OCI-LY1 (cell line): ENCODE data around the gene SOAT1.

Source experiments
- H2AFZ ChIP-seq: fragments of 200-600 bp; sonication (generic), shearing (Covaris generic); 2 replicates; pipeline ENCODE4 v1.6.0; 2014; ENCODE audit warnings: antibody characterized with exemption, mild to moderate bottlenecking, low read length
- H3F3A ChIP-seq: fragments of 200-600 bp; sonication (generic), shearing (Covaris generic); 2 replicates; pipeline ENCODE4 v1.6.0; 2014; ENCODE audit warnings: mild to moderate bottlenecking, antibody characterized with exemption, low read length, moderate library complexity; ENCODE audit not compliant: insufficient read depth
- H3K27ac ChIP-seq: fragments of 200-600 bp; sonication (generic); 2 replicates; pipeline ENCODE4 v1.5.1; 2014; ENCODE audit warnings: low read length, mixed run types, mild to moderate bottlenecking, low read depth; ENCODE audit not compliant: poor library complexity, severe bottlenecking
- H3K27me3 ChIP-seq: fragments of 200-600 bp; sonication (generic); 2 replicates; pipeline ENCODE4 v1.6.0; 2014; ENCODE audit warnings: antibody characterized with exemption, mild to moderate bottlenecking, low read length, moderate library complexity; ENCODE audit not compliant: insufficient read depth
- H3K36me3 ChIP-seq: fragments of 200-600 bp; sonication (generic); 2 replicates; pipeline ENCODE4 v1.6.1; 2014; ENCODE audit warnings: mild to moderate bottlenecking, antibody characterized with exemption, low read length, moderate library complexity, mixed read lengths; ENCODE audit not compliant: insufficient read depth
- H3K4me1 ChIP-seq: fragments of 200-600 bp; sonication (generic); 2 replicates; pipeline ENCODE4 v1.5.1; 2014; ENCODE audit warnings: mild to moderate bottlenecking, low read length, moderate library complexity; ENCODE audit not compliant: insufficient read depth, severe bottlenecking
- H3K4me2 ChIP-seq: fragments of 200-600 bp; sonication (generic), shearing (Covaris generic); 2 replicates; pipeline ENCODE4 v1.6.1; 2014; ENCODE audit warnings: low read length
- H3K4me3 ChIP-seq: fragments of 200-600 bp; sonication (generic); 2 replicates; pipeline ENCODE4 v1.5.1; 2014; ENCODE audit warnings: low read length, low read depth, mild to moderate bottlenecking, mixed read lengths; ENCODE audit not compliant: poor library complexity, severe bottlenecking
- H3K79me2 ChIP-seq: fragments of 200-600 bp; shearing (Covaris generic); 2 replicates; pipeline ENCODE4 v1.6.1; 2016; ENCODE audit warnings: mixed run types, low read length, mixed read lengths; ENCODE audit not compliant: insufficient read depth
- H3K9ac ChIP-seq: fragments of 200-600 bp; sonication (generic), shearing (Covaris generic); 2 replicates; pipeline ENCODE4 v1.6.1; 2014; ENCODE audit warnings: mild to moderate bottlenecking, low read length, mixed read lengths
- H3K9me2 ChIP-seq: fragments of 200-600 bp; sonication (generic), shearing (Covaris generic); 2 replicates; pipeline ENCODE4 v1.6.1; 2014; ENCODE audit warnings: low read depth, mild to moderate bottlenecking, low read length, mixed read lengths
- H3K9me3 ChIP-seq: fragments of 200-600 bp; shearing (Covaris generic); 2 replicates; pipeline ENCODE4 v1.6.1; 2014; ENCODE audit warnings: low read length, mixed read lengths
- H4K20me1 ChIP-seq: fragments of 200-600 bp; sonication (generic), shearing (Covaris generic); 2 replicates; pipeline ENCODE4 v1.6.0; 2016; ENCODE audit warnings: mild to moderate bottlenecking, low read length; ENCODE audit not compliant: insufficient read depth
- EZH2 ChIP-seq: fragments of 200-600 bp; sonication (generic), shearing (Covaris generic); IDR thresholded peaks from 2 replicates; pipeline ENCODE4 v1.8.0; 2017; ENCODE audit warnings: borderline replicate concordance, mixed run types, mild to moderate bottlenecking, antibody characterized with exemption, low read length, moderate library complexity, mixed read lengths
- TF ChIP-seq, protein P1 (sequence below): fragments of 200-600 bp; sonication (generic), shearing (Covaris generic); IDR thresholded peaks from 2 replicates; pipeline ENCODE4 v1.5.1; 2017; ENCODE audit warnings: mild to moderate bottlenecking, antibody characterized with exemption, low read length, moderate library complexity, mixed read lengths

SOAT1 gene

DNA sequence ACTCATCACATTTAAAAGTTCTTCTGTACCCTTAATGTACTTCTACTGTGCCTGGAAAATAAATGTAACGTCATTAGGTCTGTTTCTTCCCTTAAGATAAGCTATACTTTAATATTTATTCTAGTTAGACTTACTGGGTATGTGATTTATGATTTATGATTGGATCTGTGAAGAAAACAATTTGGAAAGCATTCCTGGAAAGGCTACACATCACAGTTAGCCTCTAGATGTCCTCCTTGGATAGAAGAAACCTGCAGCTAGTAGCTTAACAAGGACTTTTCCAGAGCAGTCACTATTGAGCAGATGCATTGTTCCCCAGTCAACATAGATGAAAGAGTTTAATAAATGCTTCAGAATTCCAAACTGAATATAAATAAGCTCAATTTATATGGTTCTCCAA is 41.9 kb upstream of the SOAT1 start:
- Histone ChIP-seq H3K27me3 (no peaks in the 10 kb centered on the region), H3K4me3 (no peak overlapping the region), H4K20me1 (no peaks in the 10 kb centered on the region), H3K4me2 (no peak overlapping the region), H3K9me3 (no peaks in the 10 kb centered on the region), H3K9ac (no peak overlapping the region), H3K9me2 (no peaks in the 10 kb centered on the region), H3K36me3 (no peaks in the 10 kb centered on the region), H3K27ac (no peak overlapping the region), H3F3A (no peaks in the 10 kb centered on the region), H2AFZ (no peak overlapping the region), H3K4me1 (no peaks in the 10 kb centered on the region), H3K79me2 (no peaks in the 10 kb centered on the region)
- no peak for TF ChIP-seq EZH2
- TF ChIP-seq, protein P1, sequence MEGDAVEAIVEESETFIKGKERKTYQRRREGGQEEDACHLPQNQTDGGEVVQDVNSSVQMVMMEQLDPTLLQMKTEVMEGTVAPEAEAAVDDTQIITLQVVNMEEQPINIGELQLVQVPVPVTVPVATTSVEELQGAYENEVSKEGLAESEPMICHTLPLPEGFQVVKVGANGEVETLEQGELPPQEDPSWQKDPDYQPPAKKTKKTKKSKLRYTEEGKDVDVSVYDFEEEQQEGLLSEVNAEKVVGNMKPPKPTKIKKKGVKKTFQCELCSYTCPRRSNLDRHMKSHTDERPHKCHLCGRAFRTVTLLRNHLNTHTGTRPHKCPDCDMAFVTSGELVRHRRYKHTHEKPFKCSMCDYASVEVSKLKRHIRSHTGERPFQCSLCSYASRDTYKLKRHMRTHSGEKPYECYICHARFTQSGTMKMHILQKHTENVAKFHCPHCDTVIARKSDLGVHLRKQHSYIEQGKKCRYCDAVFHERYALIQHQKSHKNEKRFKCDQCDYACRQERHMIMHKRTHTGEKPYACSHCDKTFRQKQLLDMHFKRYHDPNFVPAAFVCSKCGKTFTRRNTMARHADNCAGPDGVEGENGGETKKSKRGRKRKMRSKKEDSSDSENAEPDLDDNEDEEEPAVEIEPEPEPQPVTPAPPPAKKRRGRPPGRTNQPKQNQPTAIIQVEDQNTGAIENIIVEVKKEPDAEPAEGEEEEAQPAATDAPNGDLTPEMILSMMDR = peak; percentile 44

DNA sequence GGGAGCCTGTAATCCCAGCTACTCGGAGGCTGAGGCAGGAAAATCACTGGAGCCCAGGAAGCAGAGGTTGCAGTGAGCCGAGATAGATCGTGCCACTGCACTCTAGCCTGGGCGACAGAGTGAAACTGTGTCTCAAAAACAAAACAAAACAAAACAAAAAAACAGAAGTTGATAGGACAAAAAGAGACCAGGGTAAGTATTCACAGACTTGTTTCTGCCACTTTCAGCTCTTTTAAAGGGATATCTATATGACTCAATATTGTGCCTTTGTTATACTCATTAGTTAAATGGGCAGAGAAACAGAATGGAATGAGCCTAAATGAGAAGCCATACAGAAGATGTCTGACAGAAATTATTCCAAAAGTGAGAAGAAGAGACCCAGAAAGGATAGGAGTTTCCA is 41.0 kb upstream of the SOAT1 start:
- no peaks in the 10 kb centered on the region for H3K79me2 ChIP-seq
- no peaks in the 10 kb centered on the region for H3K9me3 ChIP-seq
- H3K9me2 ChIP-seq = no peaks in the 10 kb centered on the region
- no peaks in the 10 kb centered on the region for H3K4me1 ChIP-seq
- no peak overlapping the region for H3K4me3 ChIP-seq
- H3K4me2 ChIP-seq = no peak overlapping the region
- no peaks in the 10 kb centered on the region for H3K27me3 ChIP-seq
- TF ChIP-seq, protein P1 = no peak
- TF ChIP-seq EZH2 = no peak
- no peaks in the 10 kb centered on the region for H3F3A ChIP-seq
- H2AFZ ChIP-seq = no peak overlapping the region
- no peak overlapping the region for H3K9ac ChIP-seq
- H3K36me3 ChIP-seq = no peaks in the 10 kb centered on the region
- no peak overlapping the region for H3K27ac ChIP-seq
- H4K20me1 ChIP-seq = no peaks in the 10 kb centered on the region

DNA sequence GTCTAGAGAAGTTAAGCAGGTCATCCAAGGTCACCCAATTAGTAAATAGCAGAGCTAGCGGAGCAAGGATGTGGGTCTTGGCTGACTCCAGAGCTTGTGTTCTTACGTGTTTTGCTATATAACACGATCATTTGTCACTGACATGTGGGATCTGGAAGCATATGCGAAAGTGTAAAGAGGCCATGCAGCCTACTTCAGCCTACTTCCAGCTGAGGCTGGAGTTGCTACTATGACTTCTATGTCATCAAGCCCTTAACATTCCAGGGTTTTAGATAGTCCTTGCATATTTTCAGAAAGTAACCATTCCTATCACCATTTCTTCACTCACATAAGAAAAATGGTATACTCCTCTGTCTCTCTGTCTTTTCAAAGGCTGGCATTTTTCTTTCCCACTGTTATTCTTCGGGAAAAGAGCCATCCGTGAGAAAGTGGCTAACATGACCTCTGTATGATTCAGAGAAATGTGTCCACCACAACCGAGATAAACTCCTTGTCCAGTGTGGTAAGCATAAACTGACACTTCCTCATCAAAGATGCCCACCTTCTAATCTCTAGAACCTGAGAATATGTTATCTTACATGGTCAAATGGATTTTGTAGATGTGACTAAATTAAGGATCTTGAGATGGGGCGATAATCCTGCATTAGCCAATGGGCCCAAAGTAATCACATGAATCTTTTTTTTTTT is 40.2 kb upstream of the SOAT1 start:
- Histone ChIP-seq H3K9me2 (no peaks in the 10 kb centered on the region), H3K27ac (no peak overlapping the region), H3K9ac (no peak overlapping the region), H3K9me3 (no peaks in the 10 kb centered on the region), H3K4me2 (no peak overlapping the region), H3K36me3 (no peaks in the 10 kb centered on the region), H3K4me1 (no peaks in the 10 kb centered on the region), H2AFZ (no peak overlapping the region), H3K4me3 (no peak overlapping the region), H3K27me3 (no peaks in the 10 kb centered on the region), H4K20me1 (no peaks in the 10 kb centered on the region), H3K79me2 (no peaks in the 10 kb centered on the region), H3F3A (no peaks in the 10 kb centered on the region)
- TF ChIP-seq, protein P1 = no peak
- no peak for TF ChIP-seq EZH2
